HCT116 (cell line): ENCODE data around the gene RNF130. TPM values are rescaled to one million over a fixed set of nuclear protein-coding genes. Genes with fewer than 3 reads are reported as not detected.

ENCODE experiments used
- ATAC-seq: fragments of 200-7000 bp; cut with Tn5 transposase; 2 replicates; pipeline ENCODE4 v1.9.1; 2020; ENCODE audit warnings: mild to moderate bottlenecking, moderate library complexity
- BruUV-seq: library from RNA; stranded (reverse); fragments of 400-500 nt; replicated peaks from 2 replicates; lab custom pipeline; 2021; lab: Mats Ljungman, UMichigan
- CTCF ChIA-PET: fragments of 300-600 bp; sonication (Branson Sonifier 250); formaldehyde crosslinking; loops from one replicate; lab custom pipeline; 2021; ENCODE audit warnings: antibody characterized with exemption; lab: Charles Lee
- POLR2A ChIA-PET: fragments of 300-600, 350-600 bp; sonication (Branson Sonifier 250); formaldehyde crosslinking; loops from one replicate; lab custom pipeline; 2021; ENCODE audit warnings: antibody characterized with exemption; lab: Charles Lee
- RAD21 ChIA-PET, 2 experiments: fragments of 300-600 bp; sonication (Branson Sonifier 250); formaldehyde crosslinking; loops; one replicate each; lab custom pipeline; 2023; ENCODE audit warnings: low total read pairs in 2 of 2; ENCODE audit not compliant: uncharacterized antibody in 2 of 2, unreplicated experiment in 2 of 2, low non-redundant PET in 1 of 2; lab: Charles Lee
- DNase-seq: peaks from one replicate; pipeline ENCODE4 v3.0.0-alpha.2; 2010; ENCODE audit warnings: low read depth, low spot score
- H2AFZ ChIP-seq: fragments of 200-600 bp; shearing (Covaris generic), sonication (generic); 2 replicates; pipeline ENCODE4 v1.6.1; 2017; ENCODE audit warnings: low read depth, mixed run types, mixed read lengths, antibody characterized with exemption, low read length; ENCODE audit not compliant: poor library complexity, severe bottlenecking
- H3K27ac ChIP-seq: 2 replicates; pipeline ENCODE4 v1.5.1; 2012; ENCODE audit warnings: low read depth, low read length
- H3K27me3 ChIP-seq: fragments of 200-600 bp; sonication (generic); 2 replicates; pipeline ENCODE4 v1.6.1; 2016; ENCODE audit warnings: mixed run types, low read length, mixed read lengths; ENCODE audit not compliant: insufficient read depth
- H3K36me3 ChIP-seq, 2 experiments: fragments of 200-500 bp in 1 of 2; fragments of 200-600 bp in 1 of 2; sonication (Bioruptor generic) in 1 of 2; sonication (generic) in 1 of 2; 2 replicates each; pipeline versions ENCODE4 v1.5.1 to v1.6.1; 2014 to 2016; ENCODE audit warnings: low read length in 2 of 2, inconsistent platforms in 1 of 2, mixed read lengths in 1 of 2, mixed run types in 1 of 2; ENCODE audit not compliant: insufficient read depth in 2 of 2, control insufficient read depth in 1 of 2
- H3K4me1 ChIP-seq, 2 experiments: fragments of 200-600 bp in 1 of 2; sonication (generic) in 1 of 2; 2 replicates each; pipeline versions ENCODE4 v1.5.1 to v1.6.1; 2012 to 2017; ENCODE audit warnings: low read length in 2 of 2, inconsistent platforms in 1 of 2, mild to moderate bottlenecking in 1 of 2, mixed read lengths in 1 of 2, mixed run types in 1 of 2, moderate library complexity in 1 of 2; ENCODE audit not compliant: insufficient read depth in 2 of 2, control insufficient read depth in 1 of 2
- H3K4me2 ChIP-seq: fragments of 200-600 bp; sonication (generic); 2 replicates; pipeline ENCODE4 v1.6.1; 2017; ENCODE audit warnings: mixed run types, low read length, mixed read lengths
- H3K4me3 ChIP-seq, 2 experiments: fragments of 200-600 bp in 1 of 2; sonication (generic) in 1 of 2; replicated peaks in 1 of 2; 2 replicates each; pipeline ENCODE4 v1.5.1; 2011 to 2016; ENCODE audit warnings: low read length in 2 of 2, control low read depth in 1 of 2, low read depth in 1 of 2, mild to moderate bottlenecking in 1 of 2, mixed read lengths in 1 of 2, mixed run types in 1 of 2
- H3K79me2 ChIP-seq: fragments of 200-600 bp; sonication (generic); 2 replicates; pipeline ENCODE4 v1.6.1; 2017; ENCODE audit warnings: mild to moderate bottlenecking, mixed run types, low read length, moderate library complexity, mixed read lengths; ENCODE audit not compliant: insufficient read depth
- H3K9ac ChIP-seq: fragments of 200-600 bp; sonication (generic); 2 replicates; pipeline ENCODE4 v1.6.1; 2016; ENCODE audit warnings: low read length, mixed read lengths
- H3K9me2 ChIP-seq: fragments of 200-600 bp; sonication (generic), shearing (Covaris generic); 2 replicates; pipeline ENCODE4 v1.6.1; 2017; ENCODE audit warnings: mixed run types, mild to moderate bottlenecking, moderate library complexity; ENCODE audit not compliant: insufficient read depth
- H3K9me3 ChIP-seq, 2 experiments: fragments of 200-500 bp in 1 of 2; fragments of 200-600 bp in 1 of 2; sonication (Bioruptor generic) in 1 of 2; sonication (generic) in 1 of 2; 2 replicates each; pipeline ENCODE4 v1.6.1; 2014 to 2017; ENCODE audit warnings: low read length in 2 of 2, mixed read lengths in 2 of 2, inconsistent platforms in 1 of 2, low read depth in 1 of 2, mild to moderate bottlenecking in 1 of 2, mixed run types in 1 of 2, moderate library complexity in 1 of 2; ENCODE audit not compliant: control insufficient read depth in 1 of 2, insufficient read depth in 1 of 2
- H4K20me1 ChIP-seq: fragments of 200-600 bp; sonication (generic), shearing (Covaris generic); 2 replicates; pipeline ENCODE4 v1.6.1; 2017; ENCODE audit warnings: mixed run types, mild to moderate bottlenecking, moderate library complexity; ENCODE audit not compliant: insufficient read depth
- CEBPB ChIP-seq: IDR thresholded peaks from 2 replicates; pipeline ENCODE4 v1.6.1; 2012; ENCODE audit warnings: low read depth
- CTCF ChIP-seq, 3 experiments: fragments of 200-600 bp in 1 of 3; sonication (generic) in 1 of 3; IDR thresholded peaks in 2 of 3; conservative IDR thresholded peaks in 1 of 3; 2 replicates each; pipeline ENCODE4 v1.5.1; 2012 to 2017; ENCODE audit warnings: low read depth in 2 of 3, low read length in 2 of 3, antibody characterized with exemption in 1 of 3, borderline replicate concordance in 1 of 3, control low read depth in 1 of 3, mild to moderate bottlenecking in 1 of 3, mixed read lengths in 1 of 3, mixed run types in 1 of 3, moderate library complexity in 1 of 3; ENCODE audit not compliant: insufficient read depth in 1 of 3
- EGR1 ChIP-seq: IDR thresholded peaks from 2 replicates; pipeline ENCODE4 v1.6.1; 2012; ENCODE audit warnings: low read depth
- ELF1 ChIP-seq: IDR thresholded peaks from 2 replicates; pipeline ENCODE4 v1.6.1; 2012; ENCODE audit warnings: low read depth, borderline replicate concordance
- POLR2A ChIP-seq: IDR thresholded peaks from 2 replicates; pipeline ENCODE4 v1.7.0; 2011; ENCODE audit warnings: borderline replicate concordance; ENCODE audit not compliant: insufficient read depth, insufficient read length; ENCODE audit errors: extremely low read depth
- SRF ChIP-seq: IDR thresholded peaks from 2 replicates; pipeline ENCODE4 v1.6.1; 2012; ENCODE audit warnings: low read depth
- TCF7L2 ChIP-seq: IDR thresholded peaks from 2 replicates; pipeline ENCODE4 v1.7.0; 2011; ENCODE audit warnings: borderline replicate concordance, inconsistent platforms; ENCODE audit not compliant: insufficient read depth, insufficient read length; ENCODE audit errors: extremely low read depth
- ZFX ChIP-seq: fragments of 450-650 bp; IDR thresholded peaks from 2 replicates; pipeline ENCODE4 v1.6.1; 2017
- ZNF274 ChIP-seq: fragments of 200-500 bp; sonication (Bioruptor generic); IDR thresholded peaks from 2 replicates; pipeline ENCODE4 v1.6.1; 2014; ENCODE audit warnings: mild to moderate bottlenecking, low read depth, low read length, inconsistent platforms
- intact Hi-C: fragments of 100-400 bp; cut with micrococcal nuclease; formaldehyde crosslinking; loops from 2 replicates; pipeline ENCODE4 v1.10.0; 2022
- total RNA-seq: library from RNA; stranded (reverse); gene quantifications from one replicate; pipeline ENCODE4 v1.2.1, GENCODE V29; 2021; ENCODE audit not compliant: unreplicated experiment
- TF ChIP-seq, protein P1 (sequence below): IDR thresholded peaks from 2 replicates; pipeline ENCODE4 v1.6.1; 2012
- TF ChIP-seq, protein P2 (sequence below): IDR thresholded peaks from 2 replicates; pipeline ENCODE4 v1.6.1; 2011; ENCODE audit warnings: mild to moderate bottlenecking, low read length, moderate library complexity; ENCODE audit not compliant: insufficient replicate concordance; ENCODE audit errors: extremely low read depth
- TF ChIP-seq, protein P3 (sequence below): IDR thresholded peaks from 2 replicates; pipeline ENCODE4 v1.6.1; 2012; ENCODE audit warnings: low read depth

Gene RNF130
- total RNA-seq, 1 experiment from 2014 or later, result 34.9 TPM

GRCh38 chr5:180043377-180043776 lies 28.2 kb downstream of the RNF130 start:
- ChIA-PET CTCF (no interaction called here), RAD21 (no interaction called here), POLR2A (no interaction called here)
- H4K20me1 ChIP-seq, result no peaks in the 10 kb centered on the region
- H3K79me2 ChIP-seq, result no peaks in the 10 kb centered on the region
- no peak for ATAC-seq
- BruUV-seq, result no TSS peak
- no peaks in the 10 kb centered on the region for H3K27me3 ChIP-seq
- TF ChIP-seq EGR1, result no peak
- no peak for TF ChIP-seq TCF7L2
- TF ChIP-seq ZNF274, result no peak
- TF ChIP-seq, protein P1, sequence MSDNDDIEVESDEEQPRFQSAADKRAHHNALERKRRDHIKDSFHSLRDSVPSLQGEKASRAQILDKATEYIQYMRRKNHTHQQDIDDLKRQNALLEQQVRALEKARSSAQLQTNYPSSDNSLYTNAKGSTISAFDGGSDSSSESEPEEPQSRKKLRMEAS, result no peak
- TF ChIP-seq, protein P2, sequence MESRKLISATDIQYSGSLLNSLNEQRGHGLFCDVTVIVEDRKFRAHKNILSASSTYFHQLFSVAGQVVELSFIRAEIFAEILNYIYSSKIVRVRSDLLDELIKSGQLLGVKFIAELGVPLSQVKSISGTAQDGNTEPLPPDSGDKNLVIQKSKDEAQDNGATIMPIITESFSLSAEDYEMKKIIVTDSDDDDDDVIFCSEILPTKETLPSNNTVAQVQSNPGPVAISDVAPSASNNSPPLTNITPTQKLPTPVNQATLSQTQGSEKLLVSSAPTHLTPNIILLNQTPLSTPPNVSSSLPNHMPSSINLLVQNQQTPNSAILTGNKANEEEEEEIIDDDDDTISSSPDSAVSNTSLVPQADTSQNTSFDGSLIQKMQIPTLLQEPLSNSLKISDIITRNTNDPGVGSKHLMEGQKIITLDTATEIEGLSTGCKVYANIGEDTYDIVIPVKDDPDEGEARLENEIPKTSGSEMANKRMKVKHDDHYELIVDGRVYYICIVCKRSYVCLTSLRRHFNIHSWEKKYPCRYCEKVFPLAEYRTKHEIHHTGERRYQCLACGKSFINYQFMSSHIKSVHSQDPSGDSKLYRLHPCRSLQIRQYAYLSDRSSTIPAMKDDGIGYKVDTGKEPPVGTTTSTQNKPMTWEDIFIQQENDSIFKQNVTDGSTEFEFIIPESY, result no peak
- TF ChIP-seq ZFX, result no peak
- no peak for TF ChIP-seq CEBPB
- no peak for TF ChIP-seq CTCF (IDR thresholded peaks at IDR 0.05 in 2 of 3, conservative IDR thresholded peaks at IDR 0.05 in 1 of 3; ENCODE audit: borderline replicate concordance in 1 of 3, insufficient read depth in 1 of 3, low read depth in 2 of 3, low read length in 2 of 3)
- no peak for TF ChIP-seq SRF
- TF ChIP-seq, protein P3, sequence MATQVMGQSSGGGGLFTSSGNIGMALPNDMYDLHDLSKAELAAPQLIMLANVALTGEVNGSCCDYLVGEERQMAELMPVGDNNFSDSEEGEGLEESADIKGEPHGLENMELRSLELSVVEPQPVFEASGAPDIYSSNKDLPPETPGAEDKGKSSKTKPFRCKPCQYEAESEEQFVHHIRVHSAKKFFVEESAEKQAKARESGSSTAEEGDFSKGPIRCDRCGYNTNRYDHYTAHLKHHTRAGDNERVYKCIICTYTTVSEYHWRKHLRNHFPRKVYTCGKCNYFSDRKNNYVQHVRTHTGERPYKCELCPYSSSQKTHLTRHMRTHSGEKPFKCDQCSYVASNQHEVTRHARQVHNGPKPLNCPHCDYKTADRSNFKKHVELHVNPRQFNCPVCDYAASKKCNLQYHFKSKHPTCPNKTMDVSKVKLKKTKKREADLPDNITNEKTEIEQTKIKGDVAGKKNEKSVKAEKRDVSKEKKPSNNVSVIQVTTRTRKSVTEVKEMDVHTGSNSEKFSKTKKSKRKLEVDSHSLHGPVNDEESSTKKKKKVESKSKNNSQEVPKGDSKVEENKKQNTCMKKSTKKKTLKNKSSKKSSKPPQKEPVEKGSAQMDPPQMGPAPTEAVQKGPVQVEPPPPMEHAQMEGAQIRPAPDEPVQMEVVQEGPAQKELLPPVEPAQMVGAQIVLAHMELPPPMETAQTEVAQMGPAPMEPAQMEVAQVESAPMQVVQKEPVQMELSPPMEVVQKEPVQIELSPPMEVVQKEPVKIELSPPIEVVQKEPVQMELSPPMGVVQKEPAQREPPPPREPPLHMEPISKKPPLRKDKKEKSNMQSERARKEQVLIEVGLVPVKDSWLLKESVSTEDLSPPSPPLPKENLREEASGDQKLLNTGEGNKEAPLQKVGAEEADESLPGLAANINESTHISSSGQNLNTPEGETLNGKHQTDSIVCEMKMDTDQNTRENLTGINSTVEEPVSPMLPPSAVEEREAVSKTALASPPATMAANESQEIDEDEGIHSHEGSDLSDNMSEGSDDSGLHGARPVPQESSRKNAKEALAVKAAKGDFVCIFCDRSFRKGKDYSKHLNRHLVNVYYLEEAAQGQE, result no peak
- no peak for TF ChIP-seq ELF1
- no peak for TF ChIP-seq POLR2A
- H3K4me3 ChIP-seq, result no peak overlapping the region
- no peak overlapping the region for H3K27ac ChIP-seq
- no peaks in the 10 kb centered on the region for H3K9me3 ChIP-seq
- DNase-seq, result no peak
- H3K9ac ChIP-seq, result no peak overlapping the region
- no peaks in the 10 kb centered on the region for H3K4me1 ChIP-seq
- no peak overlapping the region for H3K4me2 ChIP-seq
- intact Hi-C loops, result no loop called here
- no peak overlapping the region for H2AFZ ChIP-seq
- H3K9me2 ChIP-seq, result no peaks in the 10 kb centered on the region
- no peaks in the 10 kb centered on the region for H3K36me3 ChIP-seq
